Right ventricle myocardium superior (tissue), 1 donor: ENCODE data around the gene LAMB1. TPM values are rescaled to one million over a fixed set of nuclear protein-coding genes. Genes with fewer than 3 reads are reported as not detected.

Experiments used
- ATAC-seq: fragments of 200-7000 bp; cut with Tn5 transposase; one replicate; pipeline ENCODE4 v1.9.1; 2020; ENCODE audit warnings: mild to moderate bottlenecking; ENCODE audit not compliant: poor library complexity
- DNase-seq: peaks from one replicate; pipeline ENCODE4 v3.0.0-alpha.2; 2020
- intact Hi-C: fragments of 100-400 bp; cut with DNase I; formaldehyde crosslinking; loops from one replicate; pipeline ENCODE4 v1.11.2; 2022
- total RNA-seq: library from RNA; stranded (reverse); fragmentation: NEBNext Ultra II Directional; extraction: Animal tissue kit (Norgen Biotek cat#: 25700); gene quantifications from one replicate; pipeline ENCODE4 v1.2.1, GENCODE V29; 2021
- donor health status: DM: no; HTN: yes; CAD: no; lungs with severe emphysema.

LAMB1 gene
- total RNA-seq, 1 donor from 2014 or later, result 62.1 TPM

- ATAC-seq, result no peak
- DNase-seq, result no peak
- intact Hi-C loops, result no loop called here
Observed at GRCh38 chr7:108024538-108024937, 21.6 kb upstream of the LAMB1 start.

- intact Hi-C loops, result no loop called here
- no peak for DNase-seq
- ATAC-seq, result no peak
Observed at GRCh38 chr7:108020585-108020984, 17.6 kb upstream of the LAMB1 start.

GRCh38 chr7:108018668-108019067, 15.7 kb upstream of the LAMB1 start:
- DNase-seq, result no peak
- intact Hi-C loops, result no loop called here
- ATAC-seq, result no peak

- no peak for DNase-seq
- intact Hi-C loops, result no loop called here
- ATAC-seq, result peak; percentile 25
Observed at GRCh38 chr7:108017776-108018151, 14.8 kb upstream of the LAMB1 start.

- no peak for DNase-seq
- intact Hi-C loops, result no loop called here
- peak; percentile 69 for ATAC-seq
Observed at GRCh38 chr7:108016841-108017775, 14.1 kb upstream of the LAMB1 start.

- intact Hi-C loops, result no loop called here
- DNase-seq, result no peak
- ATAC-seq, result no peak
Observed at GRCh38 chr7:108015740-108016139, 12.8 kb upstream of the LAMB1 start.

GRCh38 chr7:108014747-108015682, 12.1 kb upstream of the LAMB1 start:
- intact Hi-C loops, result no loop called here
- ATAC-seq (no peak), DNase-seq (no peak)

GRCh38 chr7:108014215-108014614, 11.3 kb upstream of the LAMB1 start:
- no peak for DNase-seq
- ATAC-seq, result no peak
- intact Hi-C loops, result no loop called here

GRCh38 chr7:108012499-108013430, 9.8 kb upstream of the LAMB1 start:
- DNase-seq, result no peak
- ATAC-seq, result peak; percentile 55
- intact Hi-C loops, result no loop called here

GRCh38 chr7:108010377-108010776, 7.4 kb upstream of the LAMB1 start:
- ATAC-seq (peak; percentile 18), DNase-seq (no peak)
- intact Hi-C loops, result no loop called here

GRCh38 chr7:108009873-108010272, 6.9 kb upstream of the LAMB1 start:
- DNase-seq, result no peak
- intact Hi-C loops, result no loop called here
- ATAC-seq, result no peak

- intact Hi-C loops, result no loop called here
- no peak for DNase-seq
- ATAC-seq, result no peak
Observed at GRCh38 chr7:108008827-108009226, 5.9 kb upstream of the LAMB1 start.

GRCh38 chr7:108008240-108008639, 5.3 kb upstream of the LAMB1 start:
- intact Hi-C loops, result no loop called here
- DNase-seq (no peak), ATAC-seq (no peak)

- DNase-seq (no peak), ATAC-seq (no peak)
- intact Hi-C loops, result no loop called here
Observed at GRCh38 chr7:108007762-108008161, 4.8 kb upstream of the LAMB1 start.

- DNase-seq (no peak), ATAC-seq (no peak)
- intact Hi-C loops, result no loop called here
Observed at GRCh38 chr7:108007261-108007660, 4.3 kb upstream of the LAMB1 start.

- ATAC-seq (peak; percentile 14), DNase-seq (no peak)
- intact Hi-C loops, result no loop called here
Observed at GRCh38 chr7:108004220-108005142, 1.5 kb upstream of the LAMB1 start.

- intact Hi-C loops, result no loop called here
- DNase-seq (no peak), ATAC-seq (no peak)
Observed at GRCh38 chr7:108003599-108003935, 606 bp upstream of the LAMB1 start.
